BJ (cell line): ENCODE measurements around the gene TUBGCP2. TPM values are rescaled to one million over a fixed set of nuclear protein-coding genes. Genes with fewer than 3 reads are reported as not detected.

Experiments used
- CTCF ChIA-PET: fragments of 350-600 bp; formaldehyde crosslinking; extraction: SDS; loops from one replicate; lab custom pipeline; 2021; ENCODE audit warnings: antibody characterized with exemption, inconsistent platforms; lab: Yijun Ruan, JAX
- POLR2A ChIA-PET: fragments of 300-600 bp; sonication (Branson Sonifier 250); formaldehyde crosslinking; extraction: SDS; loops from one replicate; lab custom pipeline; 2021; ENCODE audit warnings: antibody characterized with exemption; lab: Charles Lee
- DNase-seq: peaks from one replicate; pipeline ENCODE4 v3.0.0-alpha.2; 2011; ENCODE audit warnings: low read depth
- H3K27me3 ChIP-seq: 2 replicates; pipeline ENCODE4 v1.6.0; 2011; ENCODE audit warnings: low read length; ENCODE audit not compliant: control insufficient read depth, insufficient read depth
- H3K36me3 ChIP-seq: 2 replicates; pipeline ENCODE4 v1.5.1; 2011; ENCODE audit warnings: low read length; ENCODE audit not compliant: control insufficient read depth, insufficient read depth
- H3K4me3 ChIP-seq: 2 replicates; pipeline ENCODE4 v1.5.1; 2011; ENCODE audit warnings: low read depth, mild to moderate bottlenecking, control low read depth, low read length
- polyA plus RNA-seq: library from polyadenylated mRNA; depleted of rRNA; stranded (reverse); fragments of >200 nt; gene quantifications from 2 replicates; pipeline ENCODE4 v1.2.3, GENCODE V29; 2011
- TF ChIP-seq, protein P1 (sequence below): IDR thresholded peaks from 2 replicates; pipeline ENCODE4 v1.5.1; 2011; ENCODE audit warnings: low read depth, mild to moderate bottlenecking, control low read depth, inconsistent platforms, low read length, moderate library complexity; ENCODE audit not compliant: insufficient read depth

The TUBGCP2 gene
- polyA plus RNA-seq, 1 experiment = 55.8 TPM

DNA sequence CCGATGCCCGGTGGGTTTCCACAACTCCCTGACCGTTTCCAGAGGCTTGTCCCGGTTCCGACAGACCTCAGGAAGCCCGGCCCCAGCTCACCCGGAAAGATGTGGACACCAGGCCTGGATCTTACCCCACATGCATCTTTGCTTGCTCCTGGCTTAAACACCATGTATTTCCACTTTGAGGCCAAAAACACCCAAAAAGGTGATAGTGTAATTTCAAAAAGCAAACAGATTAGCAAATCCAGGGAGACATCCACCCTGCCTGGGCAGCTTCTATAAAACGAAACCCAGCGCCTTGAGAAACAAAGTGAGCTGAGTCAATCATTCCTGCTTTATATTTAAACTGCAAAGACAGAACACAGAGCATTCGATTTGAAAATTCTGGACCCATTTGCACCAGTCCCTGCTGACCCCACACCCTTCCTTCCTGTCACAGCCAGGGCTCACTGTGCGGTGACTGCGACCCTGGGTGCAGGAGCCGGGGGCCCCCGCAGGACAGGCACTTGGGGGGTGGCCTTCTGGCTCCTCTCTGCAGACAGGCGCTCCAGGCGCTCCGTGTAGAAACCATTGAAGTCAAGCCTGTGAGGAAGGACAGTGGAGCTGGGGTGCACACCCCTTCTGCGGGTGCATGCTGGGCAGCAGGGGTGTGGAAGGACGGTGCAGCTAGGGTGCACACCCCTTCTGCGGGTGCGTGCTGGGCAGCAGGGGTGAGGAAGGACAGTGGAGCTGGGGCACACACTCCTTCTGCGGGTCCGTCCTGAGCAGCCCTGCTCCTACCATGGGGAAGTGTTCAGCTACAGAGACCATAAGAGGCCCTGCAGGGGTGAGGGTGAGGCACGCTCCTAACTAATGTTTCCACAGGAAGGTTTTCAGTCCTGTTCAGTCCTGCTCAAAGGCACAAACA, 29.1 kb downstream of the TUBGCP2 start:
- ChIA-PET CTCF (interaction anchor here (1.2 to 1.8 kb wide), 2 partner anchors 9 to 28 kb away, joined by 4 to 6 read pairs; no protein-coding TSS in a partner anchor), POLR2A (no interaction called here)
- no peak for DNase-seq
- TF ChIP-seq, protein P1, sequence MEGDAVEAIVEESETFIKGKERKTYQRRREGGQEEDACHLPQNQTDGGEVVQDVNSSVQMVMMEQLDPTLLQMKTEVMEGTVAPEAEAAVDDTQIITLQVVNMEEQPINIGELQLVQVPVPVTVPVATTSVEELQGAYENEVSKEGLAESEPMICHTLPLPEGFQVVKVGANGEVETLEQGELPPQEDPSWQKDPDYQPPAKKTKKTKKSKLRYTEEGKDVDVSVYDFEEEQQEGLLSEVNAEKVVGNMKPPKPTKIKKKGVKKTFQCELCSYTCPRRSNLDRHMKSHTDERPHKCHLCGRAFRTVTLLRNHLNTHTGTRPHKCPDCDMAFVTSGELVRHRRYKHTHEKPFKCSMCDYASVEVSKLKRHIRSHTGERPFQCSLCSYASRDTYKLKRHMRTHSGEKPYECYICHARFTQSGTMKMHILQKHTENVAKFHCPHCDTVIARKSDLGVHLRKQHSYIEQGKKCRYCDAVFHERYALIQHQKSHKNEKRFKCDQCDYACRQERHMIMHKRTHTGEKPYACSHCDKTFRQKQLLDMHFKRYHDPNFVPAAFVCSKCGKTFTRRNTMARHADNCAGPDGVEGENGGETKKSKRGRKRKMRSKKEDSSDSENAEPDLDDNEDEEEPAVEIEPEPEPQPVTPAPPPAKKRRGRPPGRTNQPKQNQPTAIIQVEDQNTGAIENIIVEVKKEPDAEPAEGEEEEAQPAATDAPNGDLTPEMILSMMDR = no peak
- Histone ChIP-seq H3K4me3 (no peak overlapping the region), H3K27me3 (no peaks in the 10 kb centered on the region), H3K36me3 (peaks cover 38% of the 10 kb centered on the region)

DNA sequence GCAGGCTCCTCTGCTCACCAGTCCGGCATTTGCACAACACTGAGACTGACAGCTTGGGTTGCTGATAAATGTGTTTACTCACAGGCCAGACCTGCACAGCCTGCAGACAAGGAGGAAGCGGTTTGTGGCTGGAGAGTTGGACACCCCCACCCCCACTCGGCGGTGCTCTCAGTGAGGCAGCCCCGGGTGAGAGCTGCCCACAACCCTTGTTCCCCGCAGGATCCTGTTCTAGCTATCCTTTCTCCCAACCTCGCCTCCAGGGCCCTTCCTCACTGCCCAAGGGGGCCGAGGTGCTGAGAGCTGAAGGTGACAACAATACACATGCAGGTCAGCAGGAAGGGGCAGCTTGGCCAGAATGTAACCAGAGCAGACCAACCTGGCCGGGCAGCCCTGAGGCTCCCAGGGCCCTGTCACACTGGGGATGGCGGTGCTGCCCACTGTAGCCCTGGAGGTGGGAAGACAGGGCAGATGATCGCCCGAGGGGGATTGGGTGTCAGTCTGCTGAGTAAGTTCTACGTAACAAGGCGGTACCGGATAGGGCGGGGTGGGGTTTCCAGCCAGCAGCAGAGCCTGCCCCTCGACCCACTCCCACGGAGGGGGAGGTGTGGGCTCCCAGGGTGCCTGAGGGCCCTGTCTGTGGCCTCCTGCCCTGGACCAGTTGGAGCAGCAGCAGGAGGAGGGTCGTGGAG, 30.0 kb downstream of the TUBGCP2 start:
- Histone ChIP-seq H3K27me3 (no peaks in the 10 kb centered on the region), H3K4me3 (no peak overlapping the region), H3K36me3 (peaks cover 32% of the 10 kb centered on the region)
- no peak for DNase-seq
- ChIA-PET POLR2A (no interaction called here), CTCF (interaction anchor here (1.1 to 1.2 kb wide), 2 partner anchors 9 to 10 kb away, joined by 3 to 4 read pairs; no protein-coding TSS in a partner anchor)
- TF ChIP-seq, protein P1 = no peak

DNA sequence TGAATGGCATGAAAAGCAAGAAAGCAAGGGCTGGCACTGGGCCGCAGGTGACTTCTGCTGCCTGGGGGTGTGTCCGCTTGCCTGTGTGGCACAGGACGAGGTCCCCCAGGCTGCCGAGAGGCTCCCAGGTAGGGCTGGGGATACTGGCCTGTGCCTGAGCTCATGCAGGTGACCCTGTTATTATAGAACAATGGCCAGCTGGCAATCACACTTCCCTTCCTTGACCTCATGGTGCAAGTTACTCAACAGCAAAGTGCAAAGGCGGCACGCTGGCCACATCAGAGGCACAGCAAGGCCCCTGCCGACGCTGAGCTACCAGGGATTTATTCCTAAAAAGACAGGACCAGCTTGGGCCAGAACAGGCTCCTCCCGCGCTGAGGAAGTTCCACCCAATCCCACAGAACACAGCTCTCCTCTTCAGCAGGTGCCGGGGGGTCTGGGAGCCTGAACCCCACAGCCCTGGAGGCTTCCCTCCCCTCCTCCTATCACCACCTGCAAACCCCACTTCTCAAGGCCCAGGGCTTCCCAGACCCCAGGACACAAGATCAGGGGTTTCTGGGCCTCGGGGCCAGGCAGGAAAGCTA, 30.6 kb downstream of the TUBGCP2 start:
- Histone ChIP-seq H3K36me3 (peaks cover 27% of the 10 kb centered on the region), H3K27me3 (no peaks in the 10 kb centered on the region), H3K4me3 (no peak overlapping the region)
- ChIA-PET CTCF (interaction anchor here (1.1 to 1.2 kb wide), 2 partner anchors 9 to 11 kb away, joined by 3 to 4 read pairs; no protein-coding TSS in a partner anchor), POLR2A (no interaction called here)
- TF ChIP-seq, protein P1 = no peak
- no peak for DNase-seq

DNA sequence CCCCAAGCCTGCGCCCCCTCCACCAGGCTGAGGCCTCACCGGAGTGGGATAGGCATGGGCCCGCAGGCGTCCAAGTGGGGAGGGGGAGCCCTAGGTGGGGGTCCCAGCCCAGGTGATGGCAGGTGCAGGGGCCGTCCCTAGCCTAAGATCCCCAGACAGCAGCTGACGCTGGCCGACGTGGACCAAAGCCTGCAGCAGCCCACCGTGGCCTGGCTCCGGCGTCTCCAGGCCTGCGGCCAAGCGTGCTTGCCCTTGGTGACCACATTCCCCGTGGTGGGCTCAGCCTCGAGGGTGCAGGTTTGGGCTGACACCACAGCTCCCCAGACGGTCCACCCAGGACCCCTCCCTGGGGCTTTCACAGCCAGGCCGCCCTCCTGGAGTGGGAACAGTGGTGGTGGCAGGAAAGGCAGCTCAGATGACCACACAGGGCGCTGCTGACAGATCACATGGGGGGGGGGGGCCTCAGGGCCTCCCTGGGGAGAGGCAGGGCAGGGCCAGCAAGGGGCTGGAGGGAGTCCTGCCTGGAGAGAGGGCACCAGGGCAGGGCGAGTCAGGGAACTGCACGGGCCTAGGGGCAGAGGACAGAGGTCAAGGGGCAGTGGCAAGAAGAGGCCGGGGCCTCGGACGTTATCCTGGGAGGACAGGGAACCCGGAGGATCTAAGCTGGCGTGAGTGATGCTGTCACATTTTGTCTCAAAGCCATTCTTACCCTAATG, 31.2 kb downstream of the TUBGCP2 start:
- no peak overlapping the region for H3K4me3 ChIP-seq
- DNase-seq = no peak
- no peaks in the 10 kb centered on the region for H3K27me3 ChIP-seq
- ChIA-PET POLR2A (no interaction called here), CTCF (interaction anchor here (1.1 kb wide), 1 partner anchor 10 kb away, joined by 3 read pairs; no protein-coding TSS in a partner anchor)
- peaks cover 22% of the 10 kb centered on the region for H3K36me3 ChIP-seq
- TF ChIP-seq, protein P1 = no peak
